GM18873 (cell line): Measurements from ENCODE around the gene ANKRD34C.
"Not testable (repeated sequence)": the region's sequence is repeated elsewhere in the genome, so short reads cannot be mapped to it uniquely, and the experiment has no call there.

Experiments
- ATAC-seq: cut with Tn5 transposase; IDR thresholded peaks from one replicate; pipeline ENCODE4 v1.9.1; 2021; ENCODE audit warnings: mild to moderate bottlenecking, moderate library complexity, moderate number of reproducible peaks; ENCODE audit not compliant: unreplicated experiment, low FRiP score

ANKRD34C gene

DNA sequence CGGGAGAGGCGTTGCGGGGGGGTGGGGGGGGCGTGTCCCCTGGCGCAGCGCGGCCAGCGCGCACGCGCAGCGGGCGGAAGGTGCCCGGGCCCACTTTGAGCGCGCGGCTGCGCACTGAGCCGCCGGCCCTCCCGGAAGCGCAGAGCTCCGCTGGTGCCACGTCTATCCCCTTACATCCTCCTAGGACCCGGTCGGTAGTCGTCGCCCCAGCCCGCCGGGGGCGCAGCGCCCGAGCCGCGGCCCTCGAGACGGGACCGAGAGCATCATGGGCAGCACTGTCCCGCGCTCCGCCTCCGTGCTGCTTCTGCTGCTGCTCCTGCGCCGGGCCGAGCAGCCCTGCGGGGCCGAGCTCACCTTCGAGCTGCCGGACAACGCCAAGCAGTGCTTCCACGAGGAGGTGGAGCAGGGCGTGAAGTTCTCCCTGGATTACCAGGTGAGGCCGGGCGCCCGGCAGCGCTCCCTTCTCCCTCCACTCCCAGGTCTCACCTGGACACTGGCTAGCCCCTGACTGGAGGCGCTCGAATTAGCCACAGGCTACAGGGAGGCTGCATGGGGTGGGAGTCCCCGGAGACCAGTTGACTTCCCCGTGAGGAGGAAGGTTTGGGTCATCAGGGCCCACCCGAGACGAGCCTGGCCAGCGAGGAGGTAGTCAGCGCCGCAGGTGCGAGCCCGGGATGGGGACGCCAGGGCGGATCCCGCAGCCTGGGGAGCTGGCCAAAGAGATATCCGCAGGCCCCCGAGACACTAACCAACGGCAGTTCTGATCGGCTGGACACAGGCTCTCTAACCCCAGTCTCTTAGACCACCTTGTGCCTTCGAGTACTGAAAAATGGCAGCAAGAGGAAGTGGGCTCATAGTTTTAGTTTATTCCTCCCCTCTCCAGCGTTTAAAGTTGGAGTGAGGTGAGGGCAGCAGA, 28.7 kb downstream of the ANKRD34C start, which contains the start of gene TMED3:
Gene TMED3 (plus strand): TSS at position 128 of the 916 bp plus-strand sequence. CDS start 138 bp downstream, at position 266.
- peak; percentile 70 for ATAC-seq

DNA sequence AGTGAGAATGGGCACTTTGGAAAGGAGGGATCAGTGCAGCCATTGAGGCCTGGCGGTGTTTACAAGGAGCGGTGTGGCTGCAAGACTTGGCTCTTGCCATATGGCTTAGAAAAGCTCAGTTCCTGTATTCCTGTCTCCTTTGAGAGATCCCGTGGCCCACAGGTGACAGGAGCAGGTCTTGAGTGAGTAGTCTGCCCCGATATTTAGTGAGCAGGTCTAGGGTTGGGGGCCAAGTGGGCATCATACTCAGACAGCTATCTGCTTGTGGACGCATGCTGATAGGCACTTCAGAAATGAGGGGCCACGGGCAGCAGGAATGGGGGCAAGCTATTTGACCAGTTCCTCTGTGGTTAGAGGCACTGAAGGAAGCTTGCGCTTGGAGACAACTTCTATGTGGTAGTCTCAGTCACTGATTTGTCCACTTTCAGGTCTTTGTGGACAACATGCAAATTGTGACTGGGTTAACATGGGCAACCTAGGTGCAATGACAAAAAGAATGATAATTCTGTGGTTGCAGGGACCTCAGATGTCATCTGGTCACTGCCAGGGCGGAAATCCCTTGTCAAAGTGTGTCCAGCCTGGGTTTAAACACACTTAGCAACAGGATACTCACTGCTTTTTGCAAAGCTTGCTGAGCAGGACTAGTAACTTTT, 29.5 kb downstream of the ANKRD34C start:
- ATAC-seq, result no peak

DNA sequence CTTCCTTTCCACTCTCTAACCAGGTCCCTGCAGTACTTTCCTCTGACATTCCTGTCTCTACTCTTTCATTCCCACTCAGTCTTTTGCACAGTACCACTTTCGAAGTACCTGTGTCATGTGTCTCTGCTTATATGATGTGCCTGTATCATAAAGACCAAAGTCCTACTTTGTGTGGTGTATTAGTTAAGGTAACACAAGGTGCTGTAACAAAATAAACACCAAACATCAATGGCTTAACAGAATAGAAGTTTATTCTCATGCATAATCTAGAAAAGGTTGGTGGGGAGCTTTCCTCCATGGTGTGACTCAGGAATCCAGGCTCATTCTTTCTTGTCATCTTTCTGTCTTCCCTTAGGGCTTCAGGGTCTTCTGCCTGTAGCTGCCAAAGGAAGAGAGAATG, 31.7 kb downstream of the ANKRD34C start:
- no peak for ATAC-seq

DNA sequence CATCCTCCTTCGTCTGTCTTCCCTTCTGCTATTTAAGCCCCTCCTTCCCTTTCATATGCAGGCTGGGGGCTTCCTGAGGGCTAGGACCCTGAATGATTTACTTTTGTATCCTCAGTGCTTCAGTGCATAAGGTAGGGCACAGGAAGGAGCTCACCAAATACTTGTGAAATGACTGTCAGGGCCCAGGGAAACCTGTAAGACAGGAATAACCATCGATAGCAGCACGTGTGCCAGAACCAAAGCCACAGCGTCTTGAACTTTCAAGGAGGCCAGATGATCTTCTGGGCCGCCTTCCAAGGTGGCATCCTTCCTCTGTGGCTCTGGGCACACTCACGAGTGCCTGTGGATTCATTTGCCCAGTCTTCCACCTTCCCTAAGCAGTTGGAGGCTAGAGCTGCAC, 32.3 kb downstream of the ANKRD34C start:
- no peak for ATAC-seq

DNA sequence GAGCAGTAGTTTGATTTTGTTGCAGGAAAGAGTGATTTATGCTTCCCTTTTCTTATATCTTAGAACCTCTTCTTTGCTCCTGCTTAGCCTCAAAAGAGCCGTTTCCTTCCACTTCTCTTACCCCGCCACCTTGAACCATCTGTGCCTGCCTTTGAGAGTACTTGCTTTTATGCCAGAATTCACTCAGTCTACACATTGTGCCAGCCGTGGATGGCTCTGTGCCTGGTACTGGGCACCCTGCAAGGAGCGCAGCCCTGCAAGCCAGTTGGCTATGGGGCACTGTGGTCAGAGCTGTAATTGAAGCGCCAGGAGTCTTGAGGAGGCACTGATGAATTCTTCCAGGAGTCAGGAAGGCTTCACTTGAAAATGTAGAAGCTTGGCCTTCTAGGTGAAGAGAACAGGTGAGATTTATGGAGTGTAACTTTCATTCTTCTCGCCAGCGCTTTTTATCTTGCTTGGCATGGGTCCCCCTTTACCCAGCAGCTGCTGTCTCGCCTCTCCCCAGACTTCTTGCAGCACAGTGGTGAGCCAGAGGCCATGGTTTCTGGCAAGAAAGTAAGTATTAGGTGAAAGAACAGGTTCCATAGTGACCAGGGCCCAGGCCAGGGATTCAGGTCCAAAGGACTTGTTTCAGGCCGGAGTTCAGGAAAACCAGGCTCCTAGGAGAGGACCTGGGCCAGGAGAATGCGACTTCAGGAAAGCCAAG, 33.3 kb downstream of the ANKRD34C start:
- ATAC-seq, result no peak

DNA sequence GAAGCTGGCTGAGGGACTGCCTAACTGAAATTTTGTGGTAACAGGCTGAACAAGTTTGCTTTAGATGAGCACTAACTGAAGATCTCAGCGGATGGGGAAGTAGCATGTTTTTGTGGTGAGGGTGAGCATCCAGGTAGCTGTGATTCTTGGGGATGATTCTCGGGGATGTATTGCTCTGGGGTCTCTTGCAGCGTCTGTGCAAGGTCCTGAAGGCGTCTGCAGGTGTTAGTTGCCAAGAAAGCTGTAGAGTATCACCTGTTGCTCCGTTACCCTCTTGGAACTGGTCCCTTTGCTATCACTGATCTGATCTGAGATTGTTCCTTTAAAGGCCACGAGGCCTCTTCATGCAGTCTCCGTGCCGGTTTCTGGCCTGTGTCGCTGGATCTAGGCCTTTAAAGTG, 34.3 kb downstream of the ANKRD34C start:
- ATAC-seq, result no peak

DNA sequence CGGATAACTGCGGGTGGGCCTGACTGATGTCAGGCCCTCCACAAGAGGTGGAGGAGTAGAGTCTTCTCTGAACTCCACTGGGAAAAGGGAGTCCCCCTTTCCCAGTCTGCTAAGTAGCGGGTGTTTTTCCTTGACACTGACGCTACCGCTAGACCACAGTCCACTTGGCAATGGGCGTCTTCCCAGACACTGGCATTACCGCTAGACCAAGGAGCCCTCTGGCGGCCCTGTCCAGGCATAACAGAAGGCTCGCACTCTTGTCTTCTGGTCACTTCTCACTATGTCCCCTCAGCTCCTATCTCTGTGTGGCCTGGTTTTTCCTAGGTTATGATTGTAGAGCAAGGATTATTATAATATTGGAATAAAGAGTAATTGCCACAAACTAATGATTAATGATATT, 37.5 kb downstream of the ANKRD34C start:
- not testable (repeated sequence) for ATAC-seq

DNA sequence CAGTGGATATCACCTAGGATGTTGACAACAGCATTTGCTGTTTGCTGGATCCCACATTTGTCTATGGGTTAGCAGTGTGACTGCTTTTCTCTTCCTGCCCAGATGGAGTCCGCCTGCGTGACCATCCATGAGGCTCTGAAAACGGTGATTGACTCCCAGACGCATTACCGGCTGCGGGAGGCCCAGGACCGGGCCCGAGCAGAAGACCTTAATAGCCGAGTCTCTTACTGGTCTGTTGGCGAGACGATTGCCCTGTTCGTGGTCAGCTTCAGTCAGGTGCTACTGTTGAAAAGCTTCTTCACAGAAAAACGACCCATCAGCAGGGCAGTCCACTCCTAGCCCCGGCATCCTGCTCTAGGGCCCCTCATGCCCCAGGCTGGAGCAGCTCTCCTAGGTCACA, 39.4 kb downstream of the ANKRD34C start:
- no peak for ATAC-seq

DNA sequence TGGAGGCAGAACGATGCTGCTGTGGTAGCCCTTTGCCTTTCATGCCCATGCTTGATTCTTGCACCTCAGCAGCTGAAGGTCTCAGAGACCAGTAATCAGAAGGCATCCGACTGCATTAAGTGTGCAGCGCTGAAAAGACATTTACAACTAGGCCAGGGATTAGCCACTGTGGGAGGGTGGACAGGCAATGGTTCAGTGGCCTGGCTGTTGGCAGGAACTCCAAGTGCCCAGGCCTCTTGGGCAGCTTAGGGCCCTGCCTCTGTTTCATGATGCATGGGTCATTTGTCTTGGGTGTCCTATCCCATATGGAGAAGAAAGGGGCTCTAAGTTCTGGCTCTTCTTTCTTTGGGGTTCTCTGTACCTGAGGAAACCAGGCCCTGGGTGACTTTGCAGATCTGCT, 39.8 kb downstream of the ANKRD34C start:
- ATAC-seq, result no peak

DNA sequence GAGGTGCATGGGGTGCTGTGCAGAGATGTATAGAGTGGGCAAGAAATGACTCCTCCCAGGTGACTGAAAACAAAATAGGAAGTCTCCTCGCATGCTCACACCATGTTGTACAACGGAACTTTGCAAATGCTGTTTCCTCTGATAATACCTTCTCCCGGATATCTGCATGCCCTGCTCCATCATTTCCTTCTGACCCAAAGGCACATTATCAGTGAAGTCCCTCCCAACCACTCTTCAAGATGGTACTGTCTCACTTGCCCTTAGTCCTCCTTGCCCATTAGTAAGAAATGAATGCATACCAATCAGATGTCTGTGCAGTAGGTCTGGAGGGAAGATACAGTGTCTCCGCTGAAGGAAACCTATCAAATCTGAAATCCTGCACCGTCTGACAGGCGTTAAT, 40.4 kb downstream of the ANKRD34C start:
- ATAC-seq, result no peak

DNA sequence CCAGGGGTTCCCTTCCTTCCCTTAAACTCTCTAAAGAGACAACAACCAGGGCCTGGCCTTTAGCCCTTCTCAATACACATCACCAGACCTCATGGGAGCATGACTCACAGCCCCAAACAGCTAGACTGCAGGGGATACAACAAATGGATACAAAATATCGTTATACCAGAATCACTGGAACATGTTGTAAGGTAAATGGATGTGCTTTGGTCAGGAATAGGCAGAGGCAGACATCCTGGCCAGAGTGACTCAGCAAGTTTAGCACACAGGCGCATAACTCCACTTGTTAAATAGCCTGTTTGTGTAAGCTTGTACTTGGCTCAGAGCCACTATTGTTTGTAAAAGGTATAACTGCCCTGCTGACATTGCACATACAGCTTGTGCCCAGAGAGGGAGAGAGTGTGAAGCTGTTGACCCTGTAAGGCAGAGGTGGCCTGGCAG, 46.7 kb downstream of the ANKRD34C start:
- no peak for ATAC-seq
